HG03442 (cell line): ENCODE results near the gene LCE3E.

Experiments used
- ATAC-seq: cut with Tn5 transposase; IDR thresholded peaks from one replicate; pipeline ENCODE4 v1.9.1; 2021; ENCODE audit warnings: mild to moderate bottlenecking, moderate library complexity; ENCODE audit not compliant: unreplicated experiment

The LCE3E gene

DNA sequence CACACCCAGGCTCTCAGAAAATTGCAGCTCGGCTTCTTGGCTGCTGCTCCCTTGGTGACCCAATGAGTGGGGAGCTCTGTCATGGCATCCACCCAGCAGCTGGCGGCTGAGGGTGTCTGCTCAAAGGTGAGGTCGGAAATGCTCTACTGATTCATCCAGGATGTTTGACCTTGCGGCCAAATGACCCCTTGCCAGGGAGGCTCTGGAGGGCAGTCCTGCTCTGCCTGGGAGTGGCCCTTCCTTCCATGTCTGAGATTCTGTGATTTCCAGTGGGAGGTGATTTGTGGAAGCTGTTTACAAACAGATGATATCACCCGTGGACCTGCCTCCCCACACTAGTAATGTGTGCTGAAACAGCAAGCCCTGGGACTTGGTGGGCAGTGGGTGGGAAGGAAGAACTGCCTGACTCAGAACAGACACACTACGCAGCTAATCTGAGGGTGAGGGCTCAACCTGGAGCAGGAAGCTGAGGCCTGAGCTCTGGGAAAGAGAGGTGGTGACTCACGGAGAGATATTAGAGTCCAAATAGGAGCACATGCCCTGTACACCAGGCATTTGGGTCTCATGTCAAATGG, 49.3 kb downstream of the LCE3E start:
- ATAC-seq = no peak

DNA sequence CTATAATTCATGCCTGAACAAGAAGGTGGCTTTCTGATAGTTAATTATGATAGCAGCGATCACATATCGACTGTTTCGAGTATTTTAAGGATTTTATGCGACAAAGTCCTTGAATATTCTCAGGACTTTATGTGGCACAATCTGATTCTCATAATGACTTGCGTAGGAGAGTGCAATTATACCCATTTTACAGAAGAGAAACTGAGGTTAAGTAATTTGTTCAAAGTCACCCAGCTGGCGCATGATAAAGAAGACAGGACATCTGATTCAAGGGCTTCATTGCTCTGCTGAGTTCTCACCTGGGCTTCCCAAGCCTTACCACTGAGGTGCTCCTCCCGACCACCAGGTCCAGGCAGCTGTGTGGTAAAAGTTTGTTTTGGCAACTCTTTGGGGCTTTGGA, 50.5 kb downstream of the LCE3E start:
- no peak for ATAC-seq
